Lower lobe of right lung (tissue), 2 donors: ENCODE results near the gene SLCO4C1. TPM values are rescaled to one million over a fixed set of nuclear protein-coding genes. Genes with fewer than 3 reads are reported as not detected.
A peak's percentile ranks its signal among the peaks of the same experiment; 100 is the strongest.

Experiments
- ATAC-seq, 2 donors: fragments of 200-7000 bp; cut with Tn5 transposase; one replicate each; pipeline ENCODE4 v1.9.1; 2020 to 2022; ENCODE audit warnings: mild to moderate bottlenecking in 2 of 2, moderate library complexity in 2 of 2
- DNase-seq: peaks from one replicate; pipeline ENCODE4 v3.0.0-alpha.2; 2020
- H3K27ac ChIP-seq: fragments of 200-600 bp; one replicate; pipeline ENCODE4 v1.8.0; 2022
- H3K27me3 ChIP-seq: fragments of 200-600 bp; one replicate; pipeline ENCODE4 v1.8.0; 2022; ENCODE audit warnings: low read depth
- H3K36me3 ChIP-seq: fragments of 200-600 bp; one replicate; pipeline ENCODE4 v1.8.0; 2022; ENCODE audit warnings: mild to moderate bottlenecking
- H3K4me1 ChIP-seq: fragments of 200-600 bp; one replicate; pipeline ENCODE4 v1.8.0; 2022
- H3K4me3 ChIP-seq: fragments of 200-600 bp; one replicate; pipeline ENCODE4 v1.8.0; 2022; ENCODE audit warnings: mild to moderate bottlenecking
- H3K9me3 ChIP-seq: fragments of 200-600 bp; one replicate; pipeline ENCODE4 v1.8.0; 2022
- intact Hi-C: fragments of 100-400 bp; cut with DNase I; formaldehyde crosslinking; loops from one replicate; pipeline ENCODE4 v1.11.0; 2022
- total RNA-seq: library from RNA; stranded (reverse); fragmentation: NEBNext Ultra II Directional; extraction: Animal tissue kit (Norgen Biotek cat#: 25700); gene quantifications from one replicate; pipeline ENCODE4 v1.2.1, GENCODE V29; 2021
- TF ChIP-seq, protein P1 (sequence below): fragments of 200-600 bp; IDR thresholded peaks from one replicate; pipeline ENCODE4 v1.8.0; 2022; ENCODE audit warnings: antibody characterized with exemption, mild to moderate bottlenecking
- donor health status: DM: no; HTN: yes; CAD: no; lungs with severe emphysema.

Gene SLCO4C1
- total RNA-seq, 1 donor from 2014 or later = 29.5 TPM

DNA sequence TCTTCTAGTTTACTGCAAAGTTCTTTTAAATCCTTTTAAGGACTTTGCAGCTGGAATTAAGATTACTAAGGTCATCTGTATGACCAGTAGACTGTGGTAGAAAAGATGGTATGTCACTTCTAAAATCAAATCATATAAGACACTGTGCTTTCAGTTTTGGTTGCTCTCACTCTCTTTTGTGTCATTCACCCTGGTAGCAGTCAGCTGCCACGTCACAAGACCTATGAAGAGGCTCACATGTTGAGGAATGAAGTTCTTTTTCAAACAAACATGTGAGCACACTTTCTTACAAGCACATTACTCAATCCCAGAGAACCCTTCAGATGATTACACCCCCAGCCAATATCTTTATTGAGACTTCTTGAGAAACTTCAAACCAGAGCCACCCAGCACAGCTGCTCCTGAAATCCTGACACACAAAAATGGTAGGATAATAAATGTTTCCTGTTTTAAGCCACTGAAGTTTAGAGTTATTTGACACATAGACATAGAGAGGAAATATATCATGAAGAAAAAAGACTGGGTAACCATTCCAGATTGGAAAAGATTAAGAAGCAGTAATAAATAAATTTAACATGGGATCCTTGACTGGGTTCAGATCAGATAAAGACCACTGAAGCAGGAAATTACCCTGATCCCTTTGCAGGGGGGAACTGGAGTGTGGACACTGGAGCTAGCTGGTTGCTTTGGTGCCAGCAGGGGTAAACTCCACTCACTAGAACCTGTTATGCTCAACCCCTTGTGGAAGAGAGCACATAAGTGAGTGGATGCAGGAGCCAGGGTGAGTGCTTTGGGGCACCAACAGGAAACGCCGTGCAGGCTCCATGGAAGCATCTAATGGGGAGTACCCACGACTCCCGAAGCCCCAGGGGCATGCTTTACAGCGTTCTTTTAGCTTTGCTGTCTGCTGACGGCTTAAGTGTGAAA lies 64.1 kb downstream of the SLCO4C1 start:
- TF ChIP-seq, protein P1, sequence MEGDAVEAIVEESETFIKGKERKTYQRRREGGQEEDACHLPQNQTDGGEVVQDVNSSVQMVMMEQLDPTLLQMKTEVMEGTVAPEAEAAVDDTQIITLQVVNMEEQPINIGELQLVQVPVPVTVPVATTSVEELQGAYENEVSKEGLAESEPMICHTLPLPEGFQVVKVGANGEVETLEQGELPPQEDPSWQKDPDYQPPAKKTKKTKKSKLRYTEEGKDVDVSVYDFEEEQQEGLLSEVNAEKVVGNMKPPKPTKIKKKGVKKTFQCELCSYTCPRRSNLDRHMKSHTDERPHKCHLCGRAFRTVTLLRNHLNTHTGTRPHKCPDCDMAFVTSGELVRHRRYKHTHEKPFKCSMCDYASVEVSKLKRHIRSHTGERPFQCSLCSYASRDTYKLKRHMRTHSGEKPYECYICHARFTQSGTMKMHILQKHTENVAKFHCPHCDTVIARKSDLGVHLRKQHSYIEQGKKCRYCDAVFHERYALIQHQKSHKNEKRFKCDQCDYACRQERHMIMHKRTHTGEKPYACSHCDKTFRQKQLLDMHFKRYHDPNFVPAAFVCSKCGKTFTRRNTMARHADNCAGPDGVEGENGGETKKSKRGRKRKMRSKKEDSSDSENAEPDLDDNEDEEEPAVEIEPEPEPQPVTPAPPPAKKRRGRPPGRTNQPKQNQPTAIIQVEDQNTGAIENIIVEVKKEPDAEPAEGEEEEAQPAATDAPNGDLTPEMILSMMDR = no peak
- Histone ChIP-seq H3K27ac (peak overlapping the region; percentile 36), H3K4me3 (no peak overlapping the region), H3K4me1 (no peaks in the 10 kb centered on the region), H3K36me3 (no peaks in the 10 kb centered on the region), H3K9me3 (no peaks in the 10 kb centered on the region), H3K27me3 (no peaks in the 10 kb centered on the region)
- DNase-seq (peak; percentile 65), ATAC-seq (peak; percentile 90 to 94)
- intact Hi-C loops = no loop called here

DNA sequence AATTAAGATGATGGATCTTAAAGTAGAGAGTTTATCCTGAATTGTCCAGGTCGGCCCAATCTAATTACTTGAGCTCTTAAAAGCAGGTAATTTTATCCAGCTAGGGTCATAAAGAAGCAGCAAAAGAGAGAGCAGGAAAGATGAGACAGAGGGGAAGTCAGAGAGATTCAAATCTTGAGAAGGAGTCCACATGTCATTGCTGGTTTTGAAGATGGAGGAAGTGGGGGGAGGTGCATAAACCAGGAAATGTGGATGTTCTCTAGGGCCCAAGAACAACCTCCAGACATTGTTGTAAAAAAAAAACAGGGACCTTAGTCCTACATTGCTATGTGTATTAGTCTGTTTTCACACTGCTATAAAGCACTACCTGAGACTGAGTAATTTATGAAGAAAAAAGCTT lies 66.4 kb downstream of the SLCO4C1 start:
- TF ChIP-seq, protein P1 = no peak
- ATAC-seq (no peak), DNase-seq (no peak)
- no peaks in the 10 kb centered on the region for H3K9me3 ChIP-seq
- no peaks in the 10 kb centered on the region for H3K27me3 ChIP-seq
- no peak overlapping the region for H3K27ac ChIP-seq
- intact Hi-C loops = no loop called here
- H3K36me3 ChIP-seq = no peaks in the 10 kb centered on the region
- H3K4me3 ChIP-seq = no peak overlapping the region
- no peaks in the 10 kb centered on the region for H3K4me1 ChIP-seq

GRCh38 chr5:102226321-102226720 lies 69.8 kb downstream of the SLCO4C1 start:
- ATAC-seq (no peak), DNase-seq (no peak)
- Histone ChIP-seq H3K27ac (no peak overlapping the region), H3K36me3 (no peaks in the 10 kb centered on the region), H3K4me1 (no peaks in the 10 kb centered on the region), H3K27me3 (no peaks in the 10 kb centered on the region), H3K9me3 (no peaks in the 10 kb centered on the region), H3K4me3 (no peak overlapping the region)
- intact Hi-C loops = no loop called here
- TF ChIP-seq, protein P1 = no peak

GRCh38 chr5:102223542-102224477 lies 72.3 kb downstream of the SLCO4C1 start:
- Histone ChIP-seq H3K27ac (no peak overlapping the region), H3K36me3 (no peaks in the 10 kb centered on the region), H3K4me3 (no peak overlapping the region), H3K27me3 (no peaks in the 10 kb centered on the region), H3K4me1 (no peaks in the 10 kb centered on the region), H3K9me3 (no peaks in the 10 kb centered on the region)
- TF ChIP-seq, protein P1 = peak; percentile 68
- peak in 1 of 2 donors; percentile 51 for ATAC-seq
- no peak for DNase-seq
- intact Hi-C loops = no loop called here

DNA sequence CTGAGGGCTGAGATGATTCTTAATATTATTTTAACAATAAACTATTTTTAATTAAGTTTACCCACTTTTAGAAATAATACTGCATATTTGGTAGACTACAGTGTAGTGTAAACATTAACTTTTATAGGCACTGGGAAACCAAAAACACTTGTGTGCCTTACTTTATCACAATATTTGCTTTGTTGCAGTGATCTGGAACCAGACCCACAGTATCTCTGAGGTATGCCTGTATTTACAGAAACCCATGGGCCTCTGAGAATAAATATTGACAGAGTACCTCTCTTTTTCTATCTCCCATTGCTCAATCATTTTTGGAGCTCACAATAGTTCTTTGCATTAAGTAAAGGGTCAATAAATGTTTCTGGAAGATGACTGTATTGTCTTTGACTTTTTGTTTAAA lies 73.3 kb downstream of the SLCO4C1 start:
- H3K27me3 ChIP-seq = no peaks in the 10 kb centered on the region
- H3K4me1 ChIP-seq = no peaks in the 10 kb centered on the region
- no peak overlapping the region for H3K4me3 ChIP-seq
- DNase-seq (no peak), ATAC-seq (no peak)
- TF ChIP-seq, protein P1 = no peak
- no peaks in the 10 kb centered on the region for H3K9me3 ChIP-seq
- intact Hi-C loops = no loop called here
- no peak overlapping the region for H3K27ac ChIP-seq
- no peaks in the 10 kb centered on the region for H3K36me3 ChIP-seq
